NCI-H226 (cell line): Measurements from ENCODE around the gene MBD6.
"Not testable (repeated sequence)": the region's sequence is repeated elsewhere in the genome, so short reads cannot be mapped to it uniquely, and the experiment has no call there.

Source experiments
- DNase-seq: peaks from one replicate; pipeline ENCODE4 v3.0.0-alpha.2; 2015

Gene MBD6

DNA sequence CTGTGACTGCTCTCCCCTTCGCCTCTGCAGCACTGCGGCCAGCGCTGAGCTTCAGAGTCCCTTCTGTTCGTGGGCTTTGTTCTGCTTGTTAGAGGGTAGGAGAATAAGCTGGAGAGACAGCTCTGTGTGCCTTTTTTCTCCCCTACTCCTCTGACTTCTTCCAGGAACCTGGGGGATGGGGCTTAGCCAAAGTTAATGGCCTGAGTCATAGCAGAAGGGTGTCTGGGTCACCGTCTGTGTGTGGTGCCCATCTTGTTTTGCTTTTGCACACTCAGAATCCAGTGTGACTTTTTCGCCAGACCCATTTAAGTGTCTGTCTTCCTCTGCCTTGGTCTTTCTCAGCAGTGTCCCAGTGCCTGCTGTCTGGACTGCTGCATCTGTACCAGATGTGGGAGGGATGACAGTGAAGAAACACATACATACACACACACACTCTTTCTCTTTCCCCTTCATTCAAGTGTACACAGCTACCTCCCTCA is 30.2 kb downstream of the MBD6 start:
- no peak for DNase-seq

GRCh38 chr12:57553343-57554202 is 30.9 kb downstream of the MBD6 start:
- DNase-seq: no peak

DNA sequence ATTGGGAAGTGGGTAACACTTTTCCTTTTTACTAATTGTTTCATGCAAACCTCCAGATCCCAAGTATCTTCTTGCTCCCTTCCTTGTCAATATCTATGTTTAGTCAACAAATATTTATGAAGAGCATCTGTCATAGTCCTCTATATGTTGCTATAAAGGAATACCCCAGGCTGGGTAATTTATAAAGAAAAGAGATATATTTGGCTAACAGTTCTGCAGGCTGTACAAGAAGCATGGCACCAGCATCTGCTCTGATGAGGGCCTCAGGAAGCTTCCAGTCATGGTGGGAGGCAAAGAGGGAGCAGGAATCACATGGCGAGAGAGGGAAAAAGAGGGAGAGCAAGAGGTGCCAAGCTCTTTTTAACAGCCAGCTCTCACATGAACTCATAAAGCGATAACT is 31.8 kb downstream of the MBD6 start:
- DNase-seq: no peak

GRCh38 chr12:57554897-57555296 is 32.3 kb downstream of the MBD6 start:
- DNase-seq: no peak

DNA sequence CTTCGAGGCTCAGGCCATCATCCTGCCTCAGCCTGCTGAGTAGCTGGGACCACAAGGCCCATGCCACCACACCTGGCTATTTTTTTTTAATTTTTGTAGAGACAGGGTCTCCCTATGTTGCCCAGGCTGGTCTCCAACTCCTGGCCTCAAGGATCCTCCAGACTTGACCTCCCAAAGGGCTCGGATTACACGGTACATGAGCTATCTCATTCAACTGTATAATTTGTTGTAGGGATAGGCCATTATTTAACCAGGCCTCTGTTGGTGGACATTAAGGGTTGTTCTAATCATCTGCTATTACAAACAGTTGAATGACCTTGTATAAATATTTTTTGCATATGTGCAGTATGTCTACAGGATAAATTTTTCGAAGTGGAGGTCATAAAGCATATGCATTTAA is 36.2 kb downstream of the MBD6 start:
- no peak for DNase-seq

GRCh38 chr12:57560516-57560915 is 37.9 kb downstream of the MBD6 start:
- no peak for DNase-seq

DNA sequence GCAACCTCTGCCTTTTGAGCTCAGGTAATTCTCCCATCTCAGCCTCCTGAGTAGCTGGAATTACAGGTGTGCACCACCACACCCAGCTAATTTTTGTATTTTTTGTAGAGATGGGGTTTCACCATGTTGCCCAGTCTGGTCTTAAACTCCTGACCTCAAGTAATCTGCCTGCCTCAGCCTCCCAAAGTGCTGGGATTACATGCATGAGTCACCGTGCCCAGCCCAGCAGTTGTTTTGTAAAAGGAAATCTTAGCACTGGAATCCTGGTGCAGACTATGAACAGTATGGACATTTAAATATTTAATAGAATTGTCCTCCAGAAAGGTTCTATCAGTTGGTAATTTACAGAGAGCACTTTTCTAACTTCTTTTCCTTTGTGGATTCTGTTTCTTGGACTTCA is 38.5 kb downstream of the MBD6 start:
- DNase-seq: not testable (repeated sequence)

DNA sequence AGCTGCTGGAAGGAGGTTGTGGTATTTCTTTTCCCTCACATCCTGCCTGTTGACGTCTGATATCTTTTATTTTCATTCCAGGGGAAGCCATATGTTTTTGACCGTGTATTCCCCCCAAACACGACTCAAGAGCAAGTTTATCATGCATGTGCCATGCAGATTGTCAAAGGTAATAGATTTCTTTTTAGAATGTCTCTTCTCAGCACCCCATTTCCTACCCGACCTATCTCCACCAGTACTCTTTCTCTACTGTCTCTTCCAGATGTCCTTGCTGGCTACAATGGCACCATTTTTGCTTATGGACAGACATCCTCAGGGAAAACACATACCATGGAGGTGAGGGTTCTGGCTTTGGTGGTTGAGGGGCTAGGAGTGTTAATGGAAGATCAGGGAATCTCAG is 40.7 kb downstream of the MBD6 start:
- no peak for DNase-seq

GRCh38 chr12:57564178-57564740 is 41.6 kb downstream of the MBD6 start:
- DNase-seq: no peak

- no peak for DNase-seq
Measured at GRCh38 chr12:57568838-57569237, 46.2 kb downstream of the MBD6 start.

DNA sequence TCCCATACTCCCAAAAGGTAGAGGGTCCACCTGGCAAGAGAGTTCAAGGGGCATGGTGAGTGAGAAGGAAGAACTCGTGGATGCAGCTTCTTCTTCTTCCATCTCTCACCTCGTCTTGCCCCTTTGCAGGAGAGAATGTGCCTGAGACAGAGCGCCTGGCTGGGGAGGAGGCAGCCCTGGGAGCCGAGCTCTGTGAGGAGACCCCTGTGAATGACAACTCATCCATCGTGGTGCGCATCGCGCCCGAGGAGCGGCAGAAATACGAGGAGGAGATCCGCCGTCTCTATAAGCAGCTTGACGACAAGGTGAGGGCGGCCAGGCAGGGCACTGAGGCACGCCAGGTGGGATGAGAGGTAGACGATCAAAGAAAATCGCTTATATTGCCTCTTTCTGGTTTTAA is 47.2 kb downstream of the MBD6 start:
- DNase-seq: no peak

GRCh38 chr12:57570438-57570837 is 47.8 kb downstream of the MBD6 start:
- not testable (repeated sequence) for DNase-seq

- DNase-seq: no peak
Measured at GRCh38 chr12:57571926-57572762, 49.5 kb downstream of the MBD6 start.

- no peak for DNase-seq
Measured at GRCh38 chr12:57574795-57575194, 52.2 kb downstream of the MBD6 start.

GRCh38 chr12:57575771-57576612 is 53.4 kb downstream of the MBD6 start:
- no peak for DNase-seq

GRCh38 chr12:57576613-57577160 is 54.1 kb downstream of the MBD6 start:
- DNase-seq: no peak

DNA sequence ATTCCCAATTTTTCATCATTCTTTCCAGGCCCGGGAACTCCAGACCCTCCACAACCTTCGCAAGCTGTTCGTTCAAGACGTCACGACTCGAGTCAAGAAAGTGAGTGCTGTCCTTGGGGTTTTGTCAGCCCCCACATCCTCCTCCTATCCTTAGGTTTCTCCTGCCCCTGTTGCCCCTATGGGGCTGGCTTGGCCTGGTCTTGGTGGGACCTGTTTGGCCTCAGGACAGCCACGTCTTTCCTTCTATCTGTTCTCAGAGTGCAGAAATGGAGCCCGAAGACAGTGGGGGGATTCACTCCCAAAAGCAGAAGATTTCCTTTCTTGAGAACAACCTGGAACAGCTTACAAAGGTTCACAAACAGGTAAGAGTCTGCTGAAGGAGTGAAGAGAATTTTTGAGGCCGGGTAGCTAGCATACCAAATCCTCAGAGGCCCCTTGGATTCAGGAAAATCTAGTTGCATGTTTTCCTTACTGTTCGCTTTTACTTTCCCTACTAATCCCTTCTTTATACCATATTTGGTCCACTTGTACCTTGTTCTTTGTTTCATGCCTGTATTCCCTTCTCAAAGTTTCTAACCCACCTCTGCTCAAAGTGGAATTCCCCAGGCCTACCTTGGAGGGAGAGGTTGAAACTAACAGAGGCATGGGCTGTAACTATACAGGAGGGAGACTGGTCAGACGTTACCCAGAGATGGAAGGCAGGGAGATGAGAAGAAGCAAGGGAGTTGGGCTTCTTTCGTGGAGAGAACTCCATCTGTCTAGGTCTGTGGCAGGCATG is 55.5 kb downstream of the MBD6 start:
- DNase-seq: no peak

- DNase-seq: no peak
Measured at GRCh38 chr12:57579011-57579410, 56.4 kb downstream of the MBD6 start.
